Transverse colon (tissue), 4 donors: ENCODE data around the gene PRSS58. TPM values are rescaled to one million over a fixed set of nuclear protein-coding genes. Genes with fewer than 3 reads are reported as not detected.

Experiments
- DNase-seq: peaks from one replicate; pipeline ENCODE4 v3.0.0-alpha.2; 2019
- H3K27ac ChIP-seq, 4 donors: fragments of 200-600 bp; sonication (generic); 2 replicates each; pipeline ENCODE4 v1.5.1; 2016 to 2018; ENCODE audit warnings: inconsistent platforms in 4 of 4
- H3K27me3 ChIP-seq: fragments of 200-600 bp; sonication (generic); 2 replicates; pipeline ENCODE4 v1.5.1; 2017; ENCODE audit warnings: inconsistent platforms
- H3K36me3 ChIP-seq, 4 donors: fragments of 200-600 bp; sonication (generic); 2 replicates each; pipeline ENCODE4 v1.5.1; 2017 to 2019; ENCODE audit warnings: inconsistent platforms in 4 of 4
- H3K4me1 ChIP-seq, 4 donors: fragments of 200-600 bp; sonication (generic); 2 replicates each; pipeline ENCODE4 v1.5.1; 2017 to 2020; ENCODE audit warnings: inconsistent platforms in 4 of 4
- H3K4me3 ChIP-seq, 4 donors: fragments of 200-600 bp; sonication (generic); 1 replicate in 1 of 4; 2 replicates in 3 of 4; pipeline versions ENCODE4 v1.5.1 to v1.6.1; 2017 to 2019; ENCODE audit warnings: inconsistent platforms in 4 of 4
- H3K9me3 ChIP-seq, 2 donors: fragments of 200-600 bp; sonication (generic); 2 replicates each; pipeline ENCODE4 v1.5.1; 2017 to 2019; ENCODE audit warnings: inconsistent platforms in 2 of 2
- CTCF ChIP-seq, 5 experiments: fragments of 200-600 bp in 3 of 5; fragments of 450-650 bp in 2 of 5; sonication (generic) in 3 of 5; IDR thresholded peaks; 1 replicate in 2 of 5; 2 replicates in 3 of 5; pipeline ENCODE4 v1.5.1; 2016 to 2017; ENCODE audit warnings: antibody characterized with exemption in 5 of 5, inconsistent platforms in 3 of 5, mild to moderate bottlenecking in 2 of 5, moderate library complexity in 1 of 5
- EP300 ChIP-seq: sonication (generic); formaldehyde crosslinking; IDR thresholded peaks from one replicate; pipeline ENCODE4 v1.6.1; 2017; ENCODE audit warnings: antibody characterized with exemption, low read depth
- POLR2A ChIP-seq: fragments of 450-650 bp; IDR thresholded peaks from one replicate; pipeline ENCODE4 v1.6.1; 2016; ENCODE audit warnings: antibody characterized with exemption, mild to moderate bottlenecking, moderate library complexity
- POLR2AphosphoS5 ChIP-seq, 3 donors: sonication (generic); formaldehyde crosslinking; IDR thresholded peaks; one replicate each; pipeline ENCODE4 v1.6.1; 2016; ENCODE audit warnings: antibody characterized with exemption in 3 of 3
- WGBS, 2 donors: methylation state at CpG; one replicate each; pipeline ENCODE4 v1.1.5; 2018; ENCODE audit warnings: low coverage in 1 of 2; 5-methylcytosine and 5-hydroxymethylcytosine counted together
- in situ Hi-C, 4 donors: fragments of 200-750 bp; cut with MboI; loops; one replicate each; pipeline versions ENCODE4 v1.15.0 to v1.15.1; 2017; ENCODE audit warnings: low sequenced_read_pairs in 3 of 4, low pct_ligation_motif_present in 1 of 4, low pct_unique_long_range_greater_than_20kb in 1 of 4
- intact Hi-C: fragments of 100-400 bp; cut with DNase I; formaldehyde crosslinking; loops from one replicate; pipeline ENCODE4 v1.15.1; 2023; ENCODE audit warnings: low total_unique reads
- small RNA-seq, 4 donors: library from RNA; depleted of rRNA; stranded (forward); fragments of <200 nt; gene quantifications; one replicate each; pipeline ENCODE3, GENCODE V24; 2016
- total RNA-seq, 4 donors: library from RNA; depleted of rRNA; stranded (reverse); fragments of >200 nt; gene quantifications; one replicate each; pipeline ENCODE4 v1.1.0, GENCODE V29; 2016

The PRSS58 gene
- total RNA-seq, 4 donors from 2014 or later: not detected

GRCh38 chr7:142231716-142232115, 26.1 kb downstream of the PRSS58 start:
- TF ChIP-seq POLR2AphosphoS5 (IDR thresholded peaks at IDR 0.05): no peak
- TF ChIP-seq POLR2A: no peak
- TF ChIP-seq CTCF (IDR thresholded peaks at IDR 0.05): no peak
- TF ChIP-seq EP300: no peak
- intact Hi-C loops (no loop called here), in situ Hi-C loops (no loop called here)
- H3K9me3 ChIP-seq: no peaks in the 10 kb centered on the region
- DNase-seq: no peak
- 60% methylated on average over 7 of the region's 7 CpGs; no CpG with 5 or more reads in 1 of the 2 donors for WGBS, 2 donors
- H3K4me3 ChIP-seq: no peak overlapping the region
- no peaks in the 10 kb centered on the region for H3K36me3 ChIP-seq
- no peaks in the 10 kb centered on the region for H3K4me1 ChIP-seq
- H3K27me3 ChIP-seq: no peaks in the 10 kb centered on the region
- H3K27ac ChIP-seq: no peak overlapping the region

GRCh38 chr7:142228537-142229104, 29.2 kb downstream of the PRSS58 start:
- DNase-seq: no peak
- Histone ChIP-seq H3K27ac (no peak overlapping the region), H3K4me3 (no peak overlapping the region), H3K9me3 (no peaks in the 10 kb centered on the region), H3K4me1 (no peaks in the 10 kb centered on the region), H3K36me3 (no peaks in the 10 kb centered on the region), H3K27me3 (no peaks in the 10 kb centered on the region)
- in situ Hi-C loops: no loop called here
- WGBS, 2 donors: 27 to 33% methylated on average over 1 of the region's 1 CpG
- intact Hi-C loops: no loop called here
- TF ChIP-seq EP300 (no peak), POLR2A (no peak), CTCF (IDR thresholded peaks at IDR 0.05) (no peak), POLR2AphosphoS5 (IDR thresholded peaks at IDR 0.05) (no peak)

Small RNA genes within 50 kb of the gene (small RNA-seq; reads per million reads assigned to genes)
- gene TRBV1: 0 reads per million in 4 donors

Other genes starting within 250 kb of the PRSS58 start
- 10 to 100 TPM in 3 of 4 donors, 1 to 10 TPM in 1; 8.4 to 84.5 (median 46.8) TPM for gene MGAM2, start 146.3 kb downstream of the PRSS58 start, total RNA-seq